Liver (tissue), 9 donors: ENCODE measurements around the gene PTMS. TPM values are rescaled to one million over a fixed set of nuclear protein-coding genes. Genes with fewer than 3 reads are reported as not detected.

ENCODE experiments used
- DNase-seq: peaks from one replicate; pipeline ENCODE4 v3.0.0-alpha.2; 2017; ENCODE audit warnings: low spot score
- H3K27ac ChIP-seq, 2 donors: one replicate each; pipeline ENCODE4 v1.7.0; 2013; ENCODE audit warnings: inconsistent platforms in 2 of 2, low read length in 2 of 2, control low read depth in 1 of 2, low read depth in 1 of 2, mild to moderate bottlenecking in 1 of 2
- H3K27me3 ChIP-seq, 4 donors: one replicate each; pipeline versions ENCODE4 v1.6.1 to v1.7.0; 2013; ENCODE audit warnings: low read length in 3 of 4, inconsistent platforms in 1 of 4, mild to moderate bottlenecking in 1 of 4, moderate library complexity in 1 of 4; ENCODE audit not compliant: control insufficient read depth in 4 of 4, insufficient read depth in 4 of 4
- H3K36me3 ChIP-seq, 4 donors: one replicate each; pipeline versions ENCODE4 v1.6.1 to v1.7.0; 2013; ENCODE audit warnings: low read length in 3 of 4, mild to moderate bottlenecking in 3 of 4, low read depth in 1 of 4, moderate library complexity in 1 of 4; ENCODE audit not compliant: control insufficient read depth in 4 of 4, insufficient read depth in 3 of 4
- H3K4me1 ChIP-seq, 4 donors: one replicate each; pipeline versions ENCODE4 v1.6.1 to v1.7.0; 2013; ENCODE audit warnings: low read length in 3 of 4, mild to moderate bottlenecking in 3 of 4, moderate library complexity in 1 of 4; ENCODE audit not compliant: control insufficient read depth in 4 of 4, insufficient read depth in 4 of 4
- H3K4me3 ChIP-seq, 3 donors: one replicate each; pipeline versions ENCODE4 v1.6.1 to v1.7.0; 2013; ENCODE audit warnings: low read length in 3 of 3, control low read depth in 1 of 3, low read depth in 1 of 3, mild to moderate bottlenecking in 1 of 3
- H3K9ac ChIP-seq, 2 donors: one replicate each; pipeline ENCODE4 v1.7.0; 2013; ENCODE audit warnings: low read length in 2 of 2, mild to moderate bottlenecking in 2 of 2, moderate library complexity in 2 of 2, control low read depth in 1 of 2, low read depth in 1 of 2
- H3K9me3 ChIP-seq, 4 donors: one replicate each; pipeline versions ENCODE4 v1.6.1 to v1.7.0; 2013; ENCODE audit warnings: low read length in 3 of 4; ENCODE audit not compliant: control insufficient read depth in 4 of 4
- FOXA1 ChIP-seq: IDR thresholded peaks from 2 replicates; pipeline ENCODE4 v1.6.1; 2016; ENCODE audit warnings: antibody characterized with exemption
- FOXA2 ChIP-seq: IDR thresholded peaks from 2 replicates; pipeline ENCODE4 v1.6.1; 2016; ENCODE audit warnings: antibody characterized with exemption
- GABPA ChIP-seq, 2 donors: IDR thresholded peaks in 1 of 2; conservative IDR thresholded peaks in 1 of 2; 2 replicates each; pipeline ENCODE4 v1.6.1; 2016; ENCODE audit warnings: antibody characterized with exemption in 2 of 2, mild to moderate bottlenecking in 1 of 2, moderate library complexity in 1 of 2
- HNF4A ChIP-seq, 2 donors: conservative IDR thresholded peaks; 2 replicates each; pipeline ENCODE4 v1.6.1; 2016; ENCODE audit warnings: antibody characterized with exemption in 2 of 2, mild to moderate bottlenecking in 2 of 2
- JUND ChIP-seq, 2 donors: IDR thresholded peaks; 2 replicates each; pipeline ENCODE4 v1.6.1; 2016; ENCODE audit warnings: antibody characterized with exemption in 2 of 2
- NR2F2 ChIP-seq: IDR thresholded peaks from 2 replicates; pipeline ENCODE4 v1.6.1; 2016; ENCODE audit warnings: antibody characterized with exemption
- RAD21 ChIP-seq, 2 donors: IDR thresholded peaks; 2 replicates each; pipeline ENCODE4 v1.6.1; 2016; ENCODE audit warnings: antibody characterized with exemption in 2 of 2, mild to moderate bottlenecking in 2 of 2
- RXRA ChIP-seq, 2 donors: IDR thresholded peaks; 2 replicates each; pipeline ENCODE4 v1.6.1; 2017 to 2018; ENCODE audit warnings: antibody characterized with exemption in 2 of 2, mild to moderate bottlenecking in 1 of 2
- SP1 ChIP-seq: IDR thresholded peaks from 2 replicates; pipeline ENCODE4 v1.6.1; 2018; ENCODE audit warnings: antibody characterized with exemption, mild to moderate bottlenecking
- TAF1 ChIP-seq: conservative IDR thresholded peaks from 2 replicates; pipeline ENCODE4 v1.6.1; 2016; ENCODE audit warnings: antibody characterized with exemption, mild to moderate bottlenecking
- YY1 ChIP-seq: IDR thresholded peaks from 2 replicates; pipeline ENCODE4 v1.6.1; 2016; ENCODE audit warnings: antibody characterized with exemption, mild to moderate bottlenecking
- WGBS: extraction: QIAGEN DNeasy Blood & Tissue Kit; methylation state at CpG from one replicate; pipeline ENCODE4 v1.1.7; 2013; 5-methylcytosine and 5-hydroxymethylcytosine counted together
- polyA plus RNA-seq, 2 donors: library from polyadenylated mRNA; stranded (reverse) in 1 of 2; unstranded in 1 of 2; fragments of 200-250 nt in 1 of 2; fragments of >200 nt in 1 of 2; fragmentation: Nextera tagmentation in 1 of 2; extraction: Ambion mirVana in 1 of 2; gene quantifications; one replicate each; pipeline versions ENCODE4 v1.2.1 to v1.2.3, GENCODE V29; 2013 to 2015
- total RNA-seq, 2 donors: library from RNA; depleted of rRNA; stranded (reverse); fragments of >200 nt; gene quantifications; one replicate each; pipeline ENCODE4 v1.2.3, GENCODE V29; 2014
- TF ChIP-seq, protein P1 (sequence below): IDR thresholded peaks from 2 replicates; pipeline ENCODE4 v1.6.1; 2016; ENCODE audit warnings: antibody characterized with exemption
- TF ChIP-seq, protein P2 (sequence below): IDR thresholded peaks from 2 replicates; pipeline ENCODE4 v1.6.1; 2016; ENCODE audit warnings: antibody characterized with exemption, mild to moderate bottlenecking
- TF ChIP-seq, protein P3 (sequence below): IDR thresholded peaks from 2 replicates; pipeline ENCODE4 v1.6.1; 2016; ENCODE audit warnings: antibody characterized with exemption
- TF ChIP-seq, protein P4 (sequence below): fragments of 150-350 bp; IDR thresholded peaks from 2 replicates; pipeline ENCODE4 v1.5.1; 2017; ENCODE audit warnings: improper control_type of control experiment, low read depth, low read length; ENCODE audit not compliant: missing input control
- TF ChIP-seq, protein P5 (sequence below): IDR thresholded peaks from 2 replicates; pipeline ENCODE4 v1.6.1; 2016; ENCODE audit warnings: antibody characterized with exemption
- donor health status: healthy.
- donor health status: healthy.
- donor health status: healthy.
- donor health status: healthy.
- donor health status: healthy.

PTMS gene
- total and polyA plus RNA-seq, 4 donors: 26.3 to 261 (median 104) TPM

DNA sequence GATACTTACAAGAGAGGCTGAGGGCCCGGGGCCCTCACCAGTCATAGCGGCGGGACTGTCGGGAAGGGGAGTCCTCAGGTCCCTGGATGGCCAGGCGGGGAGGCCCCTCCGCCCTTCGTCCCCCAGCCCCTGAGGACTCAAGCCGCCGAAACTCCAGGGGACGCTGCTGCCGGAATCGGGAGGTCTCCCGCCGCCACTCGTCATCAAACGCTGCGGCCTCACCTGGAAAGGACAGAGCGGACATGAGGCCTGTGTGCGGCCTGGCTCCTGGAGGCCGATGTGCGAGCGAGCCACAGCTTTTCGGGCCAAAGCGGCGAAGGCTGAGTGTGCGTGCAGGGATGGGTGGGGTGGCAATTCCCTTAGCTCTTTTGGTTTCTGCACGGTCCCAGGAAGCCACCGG is 17.4 kb upstream of the PTMS start:
- Histone ChIP-seq H3K27me3 (no peaks in the 10 kb centered on the region), H3K4me1 (peaks cover 0 to 12% (median 9%) of the 10 kb centered on the region in 4 donors), H3K36me3 (peaks cover 16 to 43% (median 36%) of the 10 kb centered on the region in 4 donors), H3K4me3 (no peak overlapping the region), H3K9me3 (no peaks in the 10 kb centered on the region), H3K27ac (no peak overlapping the region), H3K9ac (no peak overlapping the region)
- WGBS: 94% methylated on average over 28 of the region's 28 CpGs
- no peak for DNase-seq
- TF ChIP-seq YY1 (no peak), GABPA (IDR thresholded peaks at IDR 0.05 in 1 of 2, conservative IDR thresholded peaks at IDR 0.05 in 1 of 2) (no peak), FOXA1 (no peak)
- TF ChIP-seq, protein P1, sequence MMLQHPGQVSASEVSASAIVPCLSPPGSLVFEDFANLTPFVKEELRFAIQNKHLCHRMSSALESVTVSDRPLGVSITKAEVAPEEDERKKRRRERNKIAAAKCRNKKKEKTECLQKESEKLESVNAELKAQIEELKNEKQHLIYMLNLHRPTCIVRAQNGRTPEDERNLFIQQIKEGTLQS: no peak
- TF ChIP-seq, protein P2, sequence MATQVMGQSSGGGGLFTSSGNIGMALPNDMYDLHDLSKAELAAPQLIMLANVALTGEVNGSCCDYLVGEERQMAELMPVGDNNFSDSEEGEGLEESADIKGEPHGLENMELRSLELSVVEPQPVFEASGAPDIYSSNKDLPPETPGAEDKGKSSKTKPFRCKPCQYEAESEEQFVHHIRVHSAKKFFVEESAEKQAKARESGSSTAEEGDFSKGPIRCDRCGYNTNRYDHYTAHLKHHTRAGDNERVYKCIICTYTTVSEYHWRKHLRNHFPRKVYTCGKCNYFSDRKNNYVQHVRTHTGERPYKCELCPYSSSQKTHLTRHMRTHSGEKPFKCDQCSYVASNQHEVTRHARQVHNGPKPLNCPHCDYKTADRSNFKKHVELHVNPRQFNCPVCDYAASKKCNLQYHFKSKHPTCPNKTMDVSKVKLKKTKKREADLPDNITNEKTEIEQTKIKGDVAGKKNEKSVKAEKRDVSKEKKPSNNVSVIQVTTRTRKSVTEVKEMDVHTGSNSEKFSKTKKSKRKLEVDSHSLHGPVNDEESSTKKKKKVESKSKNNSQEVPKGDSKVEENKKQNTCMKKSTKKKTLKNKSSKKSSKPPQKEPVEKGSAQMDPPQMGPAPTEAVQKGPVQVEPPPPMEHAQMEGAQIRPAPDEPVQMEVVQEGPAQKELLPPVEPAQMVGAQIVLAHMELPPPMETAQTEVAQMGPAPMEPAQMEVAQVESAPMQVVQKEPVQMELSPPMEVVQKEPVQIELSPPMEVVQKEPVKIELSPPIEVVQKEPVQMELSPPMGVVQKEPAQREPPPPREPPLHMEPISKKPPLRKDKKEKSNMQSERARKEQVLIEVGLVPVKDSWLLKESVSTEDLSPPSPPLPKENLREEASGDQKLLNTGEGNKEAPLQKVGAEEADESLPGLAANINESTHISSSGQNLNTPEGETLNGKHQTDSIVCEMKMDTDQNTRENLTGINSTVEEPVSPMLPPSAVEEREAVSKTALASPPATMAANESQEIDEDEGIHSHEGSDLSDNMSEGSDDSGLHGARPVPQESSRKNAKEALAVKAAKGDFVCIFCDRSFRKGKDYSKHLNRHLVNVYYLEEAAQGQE: no peak

DNA sequence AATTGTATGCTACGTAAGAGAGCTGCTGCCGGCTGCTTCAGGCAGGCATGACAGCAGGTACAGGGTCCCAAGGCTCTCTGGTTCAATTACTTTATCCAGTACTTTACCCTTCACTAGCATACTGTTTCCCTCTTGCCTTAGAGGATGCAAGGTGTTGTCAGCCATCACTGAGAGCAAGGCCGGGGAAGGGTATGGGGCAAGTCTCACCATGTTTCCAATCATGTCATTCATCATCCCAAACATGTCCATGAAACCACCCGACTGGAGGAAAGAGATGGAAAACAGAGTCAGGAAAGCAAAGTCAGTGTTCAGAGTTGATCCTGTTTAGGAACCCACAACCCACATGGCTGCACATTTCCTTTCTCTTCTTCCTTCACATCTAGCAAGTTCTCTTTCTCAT is 15.7 kb upstream of the PTMS start:
- Histone ChIP-seq H3K9ac (no peak overlapping the region), H3K36me3 (peaks cover 16 to 43% (median 35%) of the 10 kb centered on the region in 4 donors), H3K27me3 (no peaks in the 10 kb centered on the region), H3K4me1 (peaks cover 0 to 24% (median 20%) of the 10 kb centered on the region in 4 donors), H3K4me3 (no peak overlapping the region), H3K27ac (no peak overlapping the region), H3K9me3 (no peaks in the 10 kb centered on the region)
- 91% methylated on average over 4 of the region's 4 CpGs for WGBS
- TF ChIP-seq GABPA (IDR thresholded peaks at IDR 0.05 in 1 of 2, conservative IDR thresholded peaks at IDR 0.05 in 1 of 2) (no peak), TAF1 (no peak), RXRA (IDR thresholded peaks at IDR 0.05) (no peak)
- no peak for DNase-seq

DNA sequence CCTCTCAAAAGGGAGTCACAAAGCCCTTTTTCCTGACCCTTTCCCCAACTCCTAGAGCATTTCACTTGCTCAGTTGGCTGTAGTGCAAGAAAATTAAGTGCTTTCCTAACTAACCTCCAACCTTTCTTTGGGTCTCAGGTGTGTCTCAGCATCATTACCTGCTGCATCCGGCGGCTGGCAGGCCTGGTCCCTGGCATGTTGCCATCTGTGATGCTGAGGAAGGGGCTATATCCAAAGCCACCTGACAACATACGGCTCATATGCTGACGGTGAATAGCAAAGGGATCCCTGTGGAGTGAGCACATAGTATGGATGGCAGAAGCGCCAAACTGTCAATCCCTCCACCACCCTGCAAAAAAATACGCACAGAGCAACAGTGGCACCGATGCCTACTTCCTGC is 14.4 kb upstream of the PTMS start:
- no peaks in the 10 kb centered on the region for H3K27me3 ChIP-seq
- H3K36me3 ChIP-seq: peaks cover 16 to 41% (median 34%) of the 10 kb centered on the region in 4 donors
- no peak for DNase-seq
- H3K27ac ChIP-seq: peak overlapping the region in 1 of 2 donors; percentile 99
- H3K9me3 ChIP-seq: no peaks in the 10 kb centered on the region
- peak overlapping the region; percentile 91 to 94 for H3K9ac ChIP-seq
- peaks cover 0 to 24% (median 20%) of the 10 kb centered on the region in 4 donors for H3K4me1 ChIP-seq
- 87% methylated on average over 7 of the region's 7 CpGs for WGBS
- H3K4me3 ChIP-seq: peak overlapping the region; percentile 73 to 92 (median 87)
- TF ChIP-seq RAD21 (IDR thresholded peaks at IDR 0.05) (no peak), FOXA1 (no peak), HNF4A (conservative IDR thresholded peaks at IDR 0.05) (no peak), NR2F2 (no peak), RXRA (IDR thresholded peaks at IDR 0.05) (no peak), JUND (IDR thresholded peaks at IDR 0.05) (no peak), YY1 (no peak), SP1 (no peak), FOXA2 (no peak), GABPA (IDR thresholded peaks at IDR 0.05 in 1 of 2, conservative IDR thresholded peaks at IDR 0.05 in 1 of 2) (no peak), TAF1 (no peak)
- TF ChIP-seq, protein P3, sequence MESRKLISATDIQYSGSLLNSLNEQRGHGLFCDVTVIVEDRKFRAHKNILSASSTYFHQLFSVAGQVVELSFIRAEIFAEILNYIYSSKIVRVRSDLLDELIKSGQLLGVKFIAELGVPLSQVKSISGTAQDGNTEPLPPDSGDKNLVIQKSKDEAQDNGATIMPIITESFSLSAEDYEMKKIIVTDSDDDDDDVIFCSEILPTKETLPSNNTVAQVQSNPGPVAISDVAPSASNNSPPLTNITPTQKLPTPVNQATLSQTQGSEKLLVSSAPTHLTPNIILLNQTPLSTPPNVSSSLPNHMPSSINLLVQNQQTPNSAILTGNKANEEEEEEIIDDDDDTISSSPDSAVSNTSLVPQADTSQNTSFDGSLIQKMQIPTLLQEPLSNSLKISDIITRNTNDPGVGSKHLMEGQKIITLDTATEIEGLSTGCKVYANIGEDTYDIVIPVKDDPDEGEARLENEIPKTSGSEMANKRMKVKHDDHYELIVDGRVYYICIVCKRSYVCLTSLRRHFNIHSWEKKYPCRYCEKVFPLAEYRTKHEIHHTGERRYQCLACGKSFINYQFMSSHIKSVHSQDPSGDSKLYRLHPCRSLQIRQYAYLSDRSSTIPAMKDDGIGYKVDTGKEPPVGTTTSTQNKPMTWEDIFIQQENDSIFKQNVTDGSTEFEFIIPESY: no peak
- TF ChIP-seq, protein P2: no peak
- TF ChIP-seq, protein P4, sequence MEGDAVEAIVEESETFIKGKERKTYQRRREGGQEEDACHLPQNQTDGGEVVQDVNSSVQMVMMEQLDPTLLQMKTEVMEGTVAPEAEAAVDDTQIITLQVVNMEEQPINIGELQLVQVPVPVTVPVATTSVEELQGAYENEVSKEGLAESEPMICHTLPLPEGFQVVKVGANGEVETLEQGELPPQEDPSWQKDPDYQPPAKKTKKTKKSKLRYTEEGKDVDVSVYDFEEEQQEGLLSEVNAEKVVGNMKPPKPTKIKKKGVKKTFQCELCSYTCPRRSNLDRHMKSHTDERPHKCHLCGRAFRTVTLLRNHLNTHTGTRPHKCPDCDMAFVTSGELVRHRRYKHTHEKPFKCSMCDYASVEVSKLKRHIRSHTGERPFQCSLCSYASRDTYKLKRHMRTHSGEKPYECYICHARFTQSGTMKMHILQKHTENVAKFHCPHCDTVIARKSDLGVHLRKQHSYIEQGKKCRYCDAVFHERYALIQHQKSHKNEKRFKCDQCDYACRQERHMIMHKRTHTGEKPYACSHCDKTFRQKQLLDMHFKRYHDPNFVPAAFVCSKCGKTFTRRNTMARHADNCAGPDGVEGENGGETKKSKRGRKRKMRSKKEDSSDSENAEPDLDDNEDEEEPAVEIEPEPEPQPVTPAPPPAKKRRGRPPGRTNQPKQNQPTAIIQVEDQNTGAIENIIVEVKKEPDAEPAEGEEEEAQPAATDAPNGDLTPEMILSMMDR: no peak
- TF ChIP-seq, protein P5, sequence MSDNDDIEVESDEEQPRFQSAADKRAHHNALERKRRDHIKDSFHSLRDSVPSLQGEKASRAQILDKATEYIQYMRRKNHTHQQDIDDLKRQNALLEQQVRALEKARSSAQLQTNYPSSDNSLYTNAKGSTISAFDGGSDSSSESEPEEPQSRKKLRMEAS: no peak
